HepG2 (cell line): Measurements from ENCODE around the gene COLGALT1. TPM values are rescaled to one million over a fixed set of nuclear protein-coding genes. Genes with fewer than 3 reads are reported as not detected.
A peak's percentile ranks its signal among the peaks of the same experiment; 100 is the strongest.

Experiments used
- ATAC-seq: fragments of 200-7000 bp; cut with Tn5 transposase; 3 replicates; pipeline ENCODE4 v1.9.1; 2020; ENCODE audit warnings: mild to moderate bottlenecking, moderate library complexity
- BruUV-seq: library from RNA; stranded (reverse); fragments of 400-500 nt; replicated peaks from 2 replicates; lab custom pipeline; 2021; lab: Mats Ljungman, UMichigan
- CTCF ChIA-PET: fragments of 300-600 bp; formaldehyde crosslinking; extraction: SDS; loops from one replicate; lab custom pipeline; 2021; ENCODE audit warnings: low total read pairs, inconsistent platforms, low intra/inter-chr PET ratio; lab: Yijun Ruan, JAX
- POLR2A ChIA-PET: fragments of 350-600 bp; sonication (Branson Sonifier 250); formaldehyde crosslinking; loops from one replicate; lab custom pipeline; 2020; ENCODE audit warnings: antibody characterized with exemption, inconsistent platforms; lab: Yijun Ruan, JAX
- DNase-seq: peaks from one replicate; pipeline ENCODE4 v3.0.0-alpha.2; 2015; ENCODE audit warnings: low spot score
- FAIRE-seq: peaks from 3 replicates; lab custom pipeline; 2011; peaks lifted over from hg19 to GRCh38; lab: Jason Lieb, UNC
- H2AFZ ChIP-seq: one replicate; pipeline ENCODE4 v1.6.1; 2011; ENCODE audit warnings: low read length, inconsistent platforms
- H3K27ac ChIP-seq: fragments of 300-600 bp; 3 replicates; pipeline ENCODE4 v1.8.0; 2011; ENCODE audit warnings: mixed run types, mild to moderate bottlenecking, mixed read lengths, low read length, inconsistent platforms; ENCODE audit not compliant: insufficient read depth; ENCODE audit errors: extremely low read length
- H3K27me3 ChIP-seq, 2 experiments: fragments of 200-600 bp in 1 of 2; 2 replicates in 1 of 2; 3 replicates in 1 of 2; pipeline versions ENCODE4 v1.6.0 to v1.8.0; 2011; ENCODE audit warnings: low read length in 2 of 2, mild to moderate bottlenecking in 2 of 2, moderate library complexity in 2 of 2, inconsistent platforms in 1 of 2; ENCODE audit not compliant: insufficient read depth in 2 of 2, control insufficient read depth in 1 of 2
- H3K36me3 ChIP-seq, 2 experiments: fragments of 200-600 bp in 1 of 2; replicated peaks in 1 of 2; 2 replicates in 1 of 2; 3 replicates in 1 of 2; pipeline versions ENCODE4 v1.5.1 to v1.8.0; 2011; ENCODE audit warnings: low read length in 2 of 2, inconsistent platforms in 1 of 2; ENCODE audit not compliant: insufficient read depth in 2 of 2, control insufficient read depth in 1 of 2
- H3K4me1 ChIP-seq: 2 replicates; pipeline ENCODE4 v1.5.1; 2012; ENCODE audit warnings: low read length, inconsistent platforms; ENCODE audit not compliant: insufficient read depth
- H3K4me2 ChIP-seq: 2 replicates; pipeline ENCODE4 v1.6.0; 2011; ENCODE audit warnings: low read depth, low read length, inconsistent platforms
- H3K4me3 ChIP-seq, 3 experiments: fragments of 200-600 bp in 1 of 3; sonication (generic), shearing (Covaris generic) in 1 of 3; replicated peaks in 1 of 3; 2 replicates each; pipeline ENCODE4 v1.5.1; 2011 to 2016; ENCODE audit warnings: low read length in 3 of 3, inconsistent platforms in 2 of 3, low read depth in 2 of 3, mild to moderate bottlenecking in 2 of 3, control low read depth in 1 of 3, mixed read lengths in 1 of 3; ENCODE audit not compliant: insufficient read depth in 1 of 3
- H3K79me2 ChIP-seq: one replicate; pipeline ENCODE4 v1.6.1; 2011; ENCODE audit warnings: low read length, inconsistent platforms; ENCODE audit not compliant: insufficient read depth
- H3K9ac ChIP-seq: 2 replicates; pipeline ENCODE4 v1.6.0; 2011; ENCODE audit warnings: mild to moderate bottlenecking, low read depth, low read length, inconsistent platforms; ENCODE audit not compliant: insufficient read depth
- H3K9me3 ChIP-seq: 2 replicates; pipeline ENCODE4 v1.5.1; 2012; ENCODE audit warnings: mild to moderate bottlenecking, low read length
- H4K20me1 ChIP-seq: 2 replicates; pipeline ENCODE4 v1.6.0; 2011; ENCODE audit warnings: inconsistent platforms, mild to moderate bottlenecking, low read length, moderate library complexity; ENCODE audit not compliant: insufficient read depth
- AGO2 ChIP-seq: fragments of 200-400 bp; formaldehyde crosslinking; optimal IDR thresholded peaks from 2 replicates; pipeline ENCODE3; 2017; ENCODE audit warnings: mild to moderate bottlenecking, low read depth, low read length, moderate library complexity
- FLYWCH1 ChIP-seq: sonication (generic); formaldehyde crosslinking; IDR thresholded peaks from 2 replicates; pipeline ENCODE4 v1.8.1; 2023; ENCODE audit warnings: mild to moderate bottlenecking, missing genetic modification reagents
- NCOR1 ChIP-seq: fragments of 200-600 bp; sonication (generic); IDR thresholded peaks from 2 replicates; pipeline ENCODE4 v1.7.0; 2017; ENCODE audit warnings: antibody characterized with exemption, low read length, borderline replicate concordance
- WGBS: methylation state at CpG from one replicate; pipeline ENCODE4 v1.1.6; 2017; ENCODE audit warnings: low lambda C conversion rate; 5-methylcytosine and 5-hydroxymethylcytosine counted together
- in situ Hi-C: cut with HindIII; loops from 2 replicates; pipeline ENCODE4 v1.10.0; 2017; ENCODE audit warnings: low pct_unique_long_range_greater_than_20kb; ENCODE audit not compliant: extremely low pct_ligation_motif_present
- intact Hi-C: fragments of 100-400 bp; cut with micrococcal nuclease; formaldehyde crosslinking; loops from one replicate; pipeline ENCODE4 v1.10.0; 2022; ENCODE audit not compliant: unreplicated experiment
- polyA plus RNA-seq, 8 experiments: library from polyadenylated mRNA; depleted of rRNA in 3 of 8; stranded (reverse) in 7 of 8; unstranded in 1 of 8; fragments of >200 nt; fragmentation: Illumina TruSeq in 4 of 8; extraction: Trizol in 4 of 8; gene quantifications; 2 replicates each; pipeline versions ENCODE4 v1.2.1 to v1.2.3, GENCODE V29; 2011 to 2016; ENCODE audit warnings: low read depth in 4 of 8, missing spikeins in 1 of 8, mixed read lengths in 1 of 8; ENCODE audit not compliant: insufficient read depth in 1 of 8
- total RNA-seq, 5 experiments: library from RNA; depleted of rRNA; stranded (reverse); fragments of >200 nt; fragmentation: Illumina TruSeq; extraction: Trizol; gene quantifications; 2 replicates each; pipeline ENCODE4 v1.2.3, GENCODE V29; 2016; ENCODE audit warnings: low read depth in 1 of 5

Gene COLGALT1
- total and polyA plus RNA-seq, 2 of the 13 experiments (the other 11 are each of a cell fraction or from before 2014, with no cell fraction given) = 58.0 to 211 TPM

DNA sequence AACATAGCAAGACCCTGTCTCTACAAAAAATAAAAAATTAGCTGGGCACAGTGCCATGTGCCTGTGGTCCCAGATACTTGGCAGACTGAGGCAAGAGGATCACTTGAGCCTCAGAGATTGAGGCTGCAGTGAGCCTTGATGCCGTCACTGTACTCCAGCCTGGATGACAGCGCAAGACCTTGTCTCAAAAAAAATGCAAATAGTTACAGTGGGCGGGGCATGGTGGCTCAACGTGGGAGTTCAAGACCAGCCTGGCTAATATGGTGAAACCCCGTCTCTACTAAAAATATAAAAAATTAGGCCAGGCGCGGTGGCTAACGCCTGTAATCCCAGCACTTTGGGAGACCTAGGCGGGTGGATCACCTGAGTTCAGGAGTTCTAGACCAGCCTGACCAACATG lies 35.5 kb upstream of the COLGALT1 start:
- whole genome bisulfite sequencing = 93% methylated on average over 9 of the region's 9 CpGs
- FAIRE-seq = no peak

DNA sequence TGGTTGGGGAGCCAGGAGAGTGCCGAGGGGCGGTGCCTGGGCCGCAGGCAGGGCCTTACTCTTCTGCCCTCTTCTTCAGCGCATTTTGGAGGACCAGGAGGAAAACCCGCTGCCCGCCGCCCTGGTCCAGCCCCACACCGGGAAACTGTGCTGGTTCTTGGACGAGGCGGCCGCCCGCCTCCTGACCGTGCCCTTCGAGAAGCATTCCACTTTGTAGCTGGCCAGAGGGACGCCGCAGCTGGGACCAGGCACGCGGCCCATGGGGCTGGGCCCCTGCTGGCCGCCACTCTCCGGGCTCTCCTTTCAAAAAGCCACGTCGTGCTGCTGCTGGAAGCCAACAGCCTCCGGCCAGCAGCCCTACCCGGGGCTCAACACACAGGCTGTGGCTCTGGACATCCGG lies 34.6 kb upstream of the COLGALT1 start:
- intact Hi-C loops = no loop called here
- Histone ChIP-seq H3K4me3 (no peak overlapping the region), H3K36me3 (peaks cover 0 to 2% of the 10 kb centered on the region in 2 experiments; a peak in 1 of 5 replicates), H3K4me2 (no peak overlapping the region), H3K27me3 (0 out of 5 replicates have a peak, but pooled peaks cover 0 to 1% of the 10 kb centered on the region in 2 experiments), H3K9ac (no peak overlapping the region), H3K27ac (no peak overlapping the region), H4K20me1 (no peaks in the 10 kb centered on the region), H3K79me2 (no peaks in the 10 kb centered on the region), H2AFZ (no peak overlapping the region), H3K9me3 (0 out of 2 replicates have a peak, but pooled peaks cover 5% of the 10 kb centered on the region), H3K4me1 (peaks cover 20% of the 10 kb centered on the region)
- DNase-seq (no peak), ATAC-seq (no peak), FAIRE-seq (no peak)
- ChIA-PET CTCF (no interaction called here), POLR2A (no interaction called here)
- 94% methylated on average over 22 of the region's 25 CpGs for WGBS
- peak; percentile 75 for TF ChIP-seq AGO2
- TF ChIP-seq FLYWCH1 (CRISPR knock-in tag) = no peak
- no TSS peak for BruUV-seq
- in situ Hi-C loops = no loop called here

More for the DNA sequence above, 35.5 kb upstream of the COLGALT1 start:
- Histone ChIP-seq H3K9me3 (0 out of 2 replicates have a peak, but pooled peaks cover 5% of the 10 kb centered on the region), H2AFZ (no peak overlapping the region), H3K79me2 (no peaks in the 10 kb centered on the region), H3K27me3 (0 out of 5 replicates have a peak, but pooled peaks cover 0 to 1% of the 10 kb centered on the region in 2 experiments), H3K4me1 (peaks cover 20% of the 10 kb centered on the region), H3K4me3 (no peak overlapping the region), H3K36me3 (peaks cover 0 to 2% of the 10 kb centered on the region in 2 experiments; a peak in 1 of 5 replicates), H3K27ac (no peak overlapping the region), H3K9ac (no peak overlapping the region), H4K20me1 (no peaks in the 10 kb centered on the region), H3K4me2 (no peak overlapping the region)
- in situ Hi-C loops = no loop called here
- intact Hi-C loops = no loop called here
- DNase-seq (no peak), ATAC-seq (no peak)
- no TSS peak for BruUV-seq
- POLR2A ChIA-PET = no interaction called here
- CTCF ChIA-PET = no interaction called here
- TF ChIP-seq NCOR1 = no peak
